Suprapubic skin (tissue), 4 donors: ENCODE measurements around the gene LPIN3.

Source experiments
- CTCF ChIP-seq, 2 donors: fragments of 200-600 bp in 1 of 2; fragments of 450-650 bp in 1 of 2; sonication (generic) in 1 of 2; IDR thresholded peaks; one replicate each; pipeline ENCODE4 v1.5.1; 2016 to 2019; ENCODE audit warnings: antibody characterized with exemption in 2 of 2, mild to moderate bottlenecking in 1 of 2, moderate library complexity in 1 of 2
- EP300 ChIP-seq: sonication (generic); formaldehyde crosslinking; IDR thresholded peaks from one replicate; pipeline ENCODE4 v1.6.1; 2017; ENCODE audit warnings: antibody characterized with exemption
- POLR2A ChIP-seq, 2 donors: fragments of 450-650 bp; IDR thresholded peaks; one replicate each; pipeline ENCODE4 v1.6.1; 2017; ENCODE audit warnings: antibody characterized with exemption in 2 of 2, mild to moderate bottlenecking in 2 of 2, moderate library complexity in 2 of 2
- POLR2AphosphoS5 ChIP-seq, 3 donors: sonication (generic); formaldehyde crosslinking; IDR thresholded peaks; one replicate each; pipeline ENCODE4 v1.6.1; 2017; ENCODE audit warnings: antibody characterized with exemption in 3 of 3

- TF ChIP-seq CTCF (IDR thresholded peaks at IDR 0.05), result no peak
- no peak for TF ChIP-seq POLR2AphosphoS5 (IDR thresholded peaks at IDR 0.05)
- TF ChIP-seq POLR2A (IDR thresholded peaks at IDR 0.05), result no peak
- TF ChIP-seq EP300, result no peak
Observed at GRCh38 chr20:41357424-41358163, 17.0 kb downstream of the LPIN3 start.
